GOT3 (cell line): ENCODE results near the gene PAPOLB.

Source experiments
- DNase-seq: peaks from one replicate; lab custom pipeline; 2025; ENCODE audit warnings: mixed read lengths; lab: John Stamatoyannopoulos, UW

PAPOLB gene

GRCh38 chr7:4841836-4842235 is 20.0 kb downstream of the PAPOLB start:
- DNase-seq, result no peak

GRCh38 chr7:4841007-4841784 is 20.6 kb downstream of the PAPOLB start:
- DNase-seq, result no peak

DNA sequence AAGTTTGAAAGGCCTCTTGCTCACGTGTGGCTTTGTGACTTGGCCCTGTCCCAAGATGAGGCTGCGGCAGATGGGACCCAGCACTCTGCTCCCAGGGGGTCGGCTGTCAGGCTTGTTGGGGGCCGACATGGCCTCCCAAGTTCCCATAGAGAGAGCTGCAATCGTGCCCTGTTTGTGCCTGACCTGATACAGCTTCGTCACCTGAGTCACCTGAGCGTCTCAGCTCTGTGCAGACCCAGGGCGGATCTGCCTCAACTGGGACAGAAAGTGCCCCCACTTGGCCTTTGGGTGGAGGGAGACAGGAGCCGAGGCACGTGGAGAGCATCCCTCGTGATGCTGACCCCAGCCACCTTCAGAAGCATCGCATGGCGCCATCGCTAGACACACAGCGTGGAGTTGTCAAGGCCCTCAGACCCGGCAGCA is 21.7 kb downstream of the PAPOLB start:
- no peak for DNase-seq

DNA sequence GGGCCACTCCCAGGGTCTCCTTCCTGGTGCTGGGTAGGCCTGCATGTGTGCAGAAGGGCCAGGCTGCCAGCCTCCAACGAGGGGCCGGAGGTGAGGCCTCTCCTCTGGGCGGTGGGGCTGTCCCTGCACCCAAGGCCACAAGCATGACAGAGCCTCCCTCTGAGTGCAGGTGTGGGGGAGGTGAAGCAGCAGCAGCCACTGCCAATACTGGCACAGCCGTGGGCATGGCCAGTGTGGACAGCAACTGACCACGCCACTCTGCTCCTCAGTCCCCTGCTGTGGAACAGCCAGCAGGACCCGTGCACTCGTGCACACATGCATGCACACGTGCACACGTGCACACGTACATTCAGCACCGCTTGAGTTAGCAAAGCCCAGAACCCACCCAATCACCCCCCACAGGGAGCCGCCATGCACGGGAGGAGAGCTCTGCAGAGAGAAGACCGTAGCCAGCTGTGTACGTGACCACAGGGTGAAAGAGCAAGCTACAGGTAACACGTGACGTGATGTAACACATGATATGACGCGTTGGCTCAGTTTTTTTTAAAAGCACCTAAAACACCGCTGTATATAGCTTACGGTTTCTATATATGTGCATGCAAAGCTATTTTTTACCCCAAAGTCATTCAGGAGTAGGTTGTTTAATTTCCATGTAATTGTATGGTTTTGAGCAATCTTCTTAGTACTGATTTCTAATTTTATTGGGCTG is 23.1 kb downstream of the PAPOLB start:
- DNase-seq, result no peak

- no peak for DNase-seq
Measured at GRCh38 chr7:4837803-4838625, 23.8 kb downstream of the PAPOLB start.

DNA sequence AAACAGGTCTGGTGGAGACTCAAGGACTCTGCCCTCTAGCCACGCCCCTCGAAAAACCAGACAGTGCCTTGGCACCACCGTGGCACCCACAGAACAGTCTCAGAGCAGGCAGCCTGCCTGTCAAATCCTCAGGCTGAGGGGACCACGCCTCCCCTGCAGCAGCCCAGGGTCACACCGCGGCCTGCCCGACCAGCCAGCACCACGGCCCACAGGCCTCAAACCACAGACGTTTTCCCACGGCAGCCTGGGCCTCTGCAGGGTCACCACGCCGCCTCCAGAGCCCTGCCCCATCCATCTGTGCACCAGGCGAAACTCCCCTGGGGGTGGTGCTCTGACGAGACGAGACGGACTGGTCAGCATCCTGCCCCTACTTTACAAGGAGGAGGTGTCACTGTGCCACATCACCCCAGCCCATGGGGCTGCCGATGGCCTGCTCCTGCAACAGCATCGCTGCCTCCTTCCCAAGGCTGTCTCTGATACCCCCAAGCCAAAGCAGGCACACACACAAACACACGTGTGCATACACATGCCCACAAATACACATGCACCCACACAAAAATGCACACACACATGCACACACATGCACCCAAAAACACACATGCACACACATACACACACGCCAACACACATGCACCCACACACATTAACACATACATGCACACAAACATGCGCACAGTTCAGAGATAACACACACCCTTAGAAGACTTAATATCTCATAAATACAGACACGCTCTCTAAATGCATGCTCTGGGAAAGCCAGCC is 24.6 kb downstream of the PAPOLB start:
- no peak for DNase-seq

DNA sequence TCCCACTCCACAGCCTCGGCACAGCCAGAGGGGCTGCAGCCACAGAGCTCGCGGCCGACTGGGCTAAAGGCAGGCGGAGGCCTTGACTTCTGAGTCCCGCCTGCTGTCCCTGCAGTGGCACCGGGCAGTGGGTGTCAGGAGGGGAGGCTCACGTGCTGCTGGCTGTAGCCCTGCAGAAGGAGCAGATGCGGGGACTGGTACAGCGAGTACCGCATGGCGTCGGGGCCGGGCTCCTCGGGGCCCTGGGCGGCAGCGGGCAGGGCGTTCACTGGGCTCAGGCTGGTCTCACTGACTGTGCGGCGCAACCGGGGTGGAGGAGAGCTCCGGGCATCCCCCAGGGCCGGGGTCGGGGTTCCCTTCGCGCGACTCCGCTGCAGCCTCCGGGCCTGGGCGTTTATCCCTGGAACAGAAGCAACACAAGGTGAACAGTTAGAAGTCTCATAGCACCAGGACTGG is 25.6 kb downstream of the PAPOLB start:
- no peak for DNase-seq

DNA sequence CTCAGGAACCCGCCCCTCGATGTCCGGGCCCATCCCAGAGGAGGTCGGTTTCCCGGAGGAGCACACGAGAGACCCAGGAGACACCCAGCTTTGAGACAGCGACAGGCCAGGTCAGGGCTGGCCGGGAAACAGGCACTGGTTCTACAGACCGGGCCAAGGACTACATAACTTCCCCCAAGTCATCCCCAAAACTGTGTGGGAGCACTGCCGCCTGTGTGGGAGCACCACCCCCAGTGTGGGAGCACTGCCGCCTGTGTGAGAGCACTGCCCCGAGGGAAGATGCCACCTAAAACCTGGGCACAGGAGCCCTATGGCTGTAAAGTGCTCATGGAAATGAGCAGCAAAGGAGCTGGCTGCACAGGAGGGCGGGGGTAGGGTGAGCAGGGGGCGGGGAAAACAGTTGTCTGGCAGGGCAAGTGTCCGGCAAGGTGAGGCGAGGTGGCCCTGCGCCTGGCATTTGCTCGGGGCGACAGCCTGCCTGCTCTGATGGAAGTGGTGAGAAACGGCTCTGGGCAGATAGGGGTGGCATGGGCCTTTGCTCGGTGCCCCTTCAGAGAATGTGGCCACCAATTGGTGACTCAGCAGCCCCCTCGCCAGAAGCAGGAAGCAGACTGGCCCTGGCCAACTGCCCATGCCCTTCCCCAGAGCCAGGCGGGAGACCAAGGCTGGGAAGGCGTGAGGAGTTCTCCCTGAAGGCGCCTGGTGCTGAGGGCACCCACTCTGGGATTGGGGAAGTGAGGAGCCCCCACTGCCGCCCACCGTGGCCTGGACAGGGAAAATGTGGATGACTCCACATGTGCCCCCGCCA is 26.2 kb downstream of the PAPOLB start:
- DNase-seq, result no peak

DNA sequence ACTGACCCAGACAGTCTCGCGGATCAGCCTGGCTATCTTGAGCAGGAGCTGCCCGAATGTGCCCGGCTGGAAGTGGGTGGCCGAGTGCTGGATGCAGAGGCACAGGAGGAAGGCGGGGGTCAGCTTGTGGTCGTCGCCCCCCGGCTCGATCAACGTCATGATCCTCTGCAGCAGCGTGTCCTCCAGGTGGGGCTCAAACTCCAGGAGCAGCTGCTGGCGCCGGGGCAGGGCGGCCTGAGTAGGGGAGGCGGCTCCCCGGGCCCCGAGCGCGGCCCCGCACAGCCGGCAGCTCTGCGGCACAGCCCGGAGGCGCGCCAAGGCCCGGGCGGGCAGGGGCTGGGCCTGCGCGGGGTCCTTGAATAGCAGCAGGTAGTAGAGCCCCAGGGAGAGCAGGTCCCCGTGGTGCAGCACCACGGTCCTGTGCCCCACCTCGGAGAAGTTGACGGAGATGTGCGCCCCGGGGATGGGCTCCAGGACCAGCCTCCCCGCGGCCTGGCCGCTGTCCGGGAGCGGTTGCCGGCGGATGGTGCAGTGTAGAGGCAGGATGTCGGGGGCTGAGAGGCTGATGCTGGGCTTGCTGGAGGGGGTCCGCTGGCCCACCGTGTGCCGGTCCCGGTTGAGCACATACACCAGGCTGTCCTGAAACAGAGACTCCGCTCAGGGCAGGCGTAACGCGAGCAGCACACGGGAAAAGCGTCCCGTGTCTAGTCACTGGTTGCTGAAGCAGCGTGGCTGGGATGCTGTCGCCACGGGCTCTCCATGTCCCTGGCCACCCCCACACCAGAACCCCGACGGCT is 27.0 kb downstream of the PAPOLB start:
- DNase-seq, result no peak

- no peak for DNase-seq
Measured at GRCh38 chr7:4833691-4834600, 27.9 kb downstream of the PAPOLB start.

DNA sequence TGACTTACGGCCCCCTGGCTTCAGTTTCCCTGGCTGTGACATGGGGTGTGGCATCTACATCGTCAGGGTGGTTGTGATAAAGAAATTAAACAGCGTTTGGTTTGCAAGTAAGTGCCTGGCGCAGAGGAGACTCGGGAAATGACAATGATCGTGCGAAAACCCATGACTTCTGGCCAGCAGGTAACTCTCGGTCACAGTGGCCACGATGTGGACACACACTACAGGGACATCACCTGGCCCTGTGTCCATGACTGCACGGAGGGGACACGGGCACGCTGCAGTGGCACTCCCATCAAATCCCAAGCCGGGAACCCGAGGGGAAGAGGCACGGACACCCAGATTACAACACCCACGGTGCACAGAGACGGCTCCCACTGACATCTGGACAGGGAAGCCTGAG is 28.7 kb downstream of the PAPOLB start:
- DNase-seq, result no peak

DNA sequence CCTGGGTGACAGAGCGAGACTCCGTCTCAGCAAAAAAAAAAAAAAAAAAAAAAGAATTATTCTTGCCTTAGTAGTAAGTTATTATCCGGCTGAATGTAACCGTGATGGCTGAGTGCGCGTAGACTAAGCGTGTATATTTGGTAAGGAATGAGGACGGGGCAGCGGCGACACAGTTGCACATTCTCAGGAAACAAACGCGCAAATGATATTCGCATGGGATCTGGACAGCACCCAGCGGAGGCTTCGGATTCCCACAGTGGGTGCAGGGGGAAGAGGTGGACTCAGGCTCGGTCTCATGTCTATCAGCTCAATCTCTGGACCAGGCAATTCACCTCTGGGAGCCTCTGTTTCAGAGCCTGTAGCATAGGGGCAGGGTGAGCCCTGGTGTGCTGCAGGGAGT is 29.1 kb downstream of the PAPOLB start:
- DNase-seq, result no peak

GRCh38 chr7:4831723-4832495 is 29.9 kb downstream of the PAPOLB start:
- DNase-seq, result no peak

- no peak for DNase-seq
Measured at GRCh38 chr7:4830176-4830575, 31.7 kb downstream of the PAPOLB start.

GRCh38 chr7:4828720-4829383 is 33.0 kb downstream of the PAPOLB start:
- no peak for DNase-seq

GRCh38 chr7:4825081-4825480 is 36.7 kb downstream of the PAPOLB start:
- no peak for DNase-seq

GRCh38 chr7:4824120-4824775 is 37.6 kb downstream of the PAPOLB start:
- DNase-seq, result no peak
